Measurements from ENCODE around the gene PTGR2.
"Not testable (repeated sequence)": the region's sequence is repeated elsewhere in the genome, so short reads cannot be mapped to it uniquely, and the experiment has no call there.

GRCh38 chr14:73869754-73870153, 18.1 kb downstream of the PTGR2 start:
- not testable (repeated sequence) for TF ChIP-seq CTCF, POLR2A (IDR thresholded peaks at IDR 0.05)

Data from uterus (tissue), 2 donors.